AG09319 (cell line): Measurements from ENCODE around the gene SYMPK.

Experiments used
- DNase-seq: peaks from one replicate; pipeline ENCODE4 v3.0.0-alpha.2; 2010; ENCODE audit warnings: low read depth; ENCODE audit errors: extremely low read depth
- TF ChIP-seq, protein P1 (sequence below): IDR thresholded peaks from 2 replicates; pipeline ENCODE4 v1.5.1; 2011; ENCODE audit warnings: low read depth, mild to moderate bottlenecking, inconsistent platforms, low read length, moderate library complexity

Gene SYMPK

DNA sequence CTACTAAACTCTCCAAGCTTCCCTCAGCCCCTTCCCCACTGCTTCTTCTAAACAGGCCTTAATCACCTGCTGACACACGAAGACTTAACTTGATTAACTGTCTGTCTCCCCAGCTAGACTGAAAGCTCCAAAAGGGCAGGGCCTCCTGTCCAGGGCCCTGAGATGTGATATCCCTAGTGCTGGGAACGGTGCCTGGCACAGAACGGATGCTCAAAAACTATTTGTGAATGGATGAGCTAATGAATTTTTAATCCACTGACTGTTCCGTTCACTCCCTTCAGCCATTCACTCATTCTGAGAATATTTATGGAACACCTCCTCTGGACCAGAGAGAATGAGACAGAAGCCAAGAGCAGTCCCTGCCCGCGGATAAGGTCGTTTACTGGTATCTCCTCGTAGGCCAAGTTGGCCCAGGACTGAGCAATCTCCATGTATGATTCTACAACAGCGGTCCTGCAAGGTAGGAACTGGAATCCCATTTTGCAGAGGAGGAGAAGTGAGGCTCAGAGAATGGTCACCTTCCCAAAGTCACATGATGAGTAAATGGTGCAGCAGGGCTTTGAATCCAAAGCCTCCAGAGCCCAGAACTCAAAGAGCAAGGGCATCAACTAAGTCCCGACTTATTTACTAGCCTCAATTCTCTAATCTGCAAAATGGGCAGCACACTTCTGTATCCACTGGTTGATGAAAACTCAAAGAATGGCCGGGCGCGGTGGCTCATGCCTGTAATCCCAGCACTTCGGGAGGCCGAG is 73.7 kb downstream of the SYMPK start:
- no peak for DNase-seq
- TF ChIP-seq, protein P1, sequence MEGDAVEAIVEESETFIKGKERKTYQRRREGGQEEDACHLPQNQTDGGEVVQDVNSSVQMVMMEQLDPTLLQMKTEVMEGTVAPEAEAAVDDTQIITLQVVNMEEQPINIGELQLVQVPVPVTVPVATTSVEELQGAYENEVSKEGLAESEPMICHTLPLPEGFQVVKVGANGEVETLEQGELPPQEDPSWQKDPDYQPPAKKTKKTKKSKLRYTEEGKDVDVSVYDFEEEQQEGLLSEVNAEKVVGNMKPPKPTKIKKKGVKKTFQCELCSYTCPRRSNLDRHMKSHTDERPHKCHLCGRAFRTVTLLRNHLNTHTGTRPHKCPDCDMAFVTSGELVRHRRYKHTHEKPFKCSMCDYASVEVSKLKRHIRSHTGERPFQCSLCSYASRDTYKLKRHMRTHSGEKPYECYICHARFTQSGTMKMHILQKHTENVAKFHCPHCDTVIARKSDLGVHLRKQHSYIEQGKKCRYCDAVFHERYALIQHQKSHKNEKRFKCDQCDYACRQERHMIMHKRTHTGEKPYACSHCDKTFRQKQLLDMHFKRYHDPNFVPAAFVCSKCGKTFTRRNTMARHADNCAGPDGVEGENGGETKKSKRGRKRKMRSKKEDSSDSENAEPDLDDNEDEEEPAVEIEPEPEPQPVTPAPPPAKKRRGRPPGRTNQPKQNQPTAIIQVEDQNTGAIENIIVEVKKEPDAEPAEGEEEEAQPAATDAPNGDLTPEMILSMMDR: no peak

DNA sequence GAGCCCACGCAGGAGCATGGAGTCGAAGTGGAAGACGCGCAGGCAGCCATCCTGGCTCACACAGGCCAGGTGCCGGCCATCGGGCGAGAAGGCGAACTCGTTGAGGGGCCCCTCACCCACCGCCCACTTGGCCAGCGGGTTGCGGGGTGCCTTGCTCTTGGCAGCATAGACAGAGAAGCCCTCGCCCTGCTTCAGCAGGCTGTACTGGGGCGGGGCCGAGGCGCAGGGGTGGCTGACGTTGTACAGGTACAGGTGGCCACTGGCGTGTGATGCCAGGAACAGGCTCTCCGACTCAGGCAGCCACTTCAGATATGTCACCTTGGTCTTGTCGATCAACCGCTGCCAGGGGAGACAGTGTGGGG is 76.4 kb downstream of the SYMPK start:
- TF ChIP-seq, protein P1: no peak

DNA sequence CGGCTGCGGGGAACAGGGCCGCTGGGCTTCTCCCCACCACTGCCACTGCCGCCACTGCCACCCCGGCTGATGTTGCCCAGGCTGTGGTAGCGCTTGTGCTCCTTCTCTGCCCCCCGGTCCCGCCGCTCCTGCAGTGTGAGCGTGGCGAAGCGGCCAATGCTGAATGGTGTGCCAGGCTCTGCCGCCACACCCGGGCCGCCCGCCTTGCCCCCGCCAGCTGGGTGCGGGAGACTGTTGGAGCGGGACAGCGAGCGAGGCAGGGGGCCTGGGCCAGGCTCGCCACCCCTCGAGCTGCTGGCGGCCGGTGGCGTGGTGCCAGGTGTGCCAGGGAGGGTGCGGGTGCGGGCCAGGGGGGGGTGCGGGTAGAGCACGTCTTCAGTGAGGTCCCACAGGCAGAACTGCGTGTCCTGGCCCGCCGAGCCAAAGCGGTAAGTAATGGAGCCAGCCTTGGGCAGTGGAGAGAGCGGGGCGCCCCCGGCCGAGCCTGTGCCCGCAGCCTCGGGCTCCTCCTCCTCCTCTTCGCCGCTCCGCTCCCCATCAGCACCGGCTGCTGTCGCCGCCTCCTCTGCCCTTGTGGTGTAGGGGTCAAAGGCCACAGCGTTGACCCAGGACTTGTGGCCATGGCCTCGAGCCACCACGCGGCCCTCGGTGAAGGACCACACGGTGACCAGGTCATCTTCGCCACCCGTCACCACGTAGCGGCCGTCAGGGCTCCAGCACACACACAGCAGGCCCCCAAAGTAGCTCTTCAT is 77.0 kb downstream of the SYMPK start:
- TF ChIP-seq, protein P1: no peak

More for the DNA sequence above, 76.4 kb downstream of the SYMPK start:
- DNase-seq: no peak

DNA sequence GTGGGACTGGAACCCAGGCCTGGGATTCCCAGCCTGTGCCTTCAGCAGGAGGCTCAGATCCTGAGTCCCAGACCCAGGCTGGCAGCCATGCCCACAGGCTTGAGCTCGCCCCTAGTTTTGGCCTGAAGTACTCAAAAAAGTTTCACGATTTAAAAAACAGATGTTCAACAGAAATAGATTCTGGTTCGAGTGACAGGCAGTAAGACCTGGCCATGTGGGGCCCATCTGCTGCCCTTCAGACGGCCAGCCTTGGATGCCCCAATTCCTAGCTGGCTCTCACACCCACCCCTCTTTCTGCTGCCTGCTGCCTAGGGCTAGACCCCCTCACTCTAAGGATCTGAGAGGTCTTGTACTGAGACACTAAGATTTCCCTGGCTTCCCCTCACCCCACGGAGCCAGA is 77.8 kb downstream of the SYMPK start:
- DNase-seq: no peak
- TF ChIP-seq, protein P1: no peak

More for the DNA sequence above, 77.0 kb downstream of the SYMPK start:
- no peak for DNase-seq

DNA sequence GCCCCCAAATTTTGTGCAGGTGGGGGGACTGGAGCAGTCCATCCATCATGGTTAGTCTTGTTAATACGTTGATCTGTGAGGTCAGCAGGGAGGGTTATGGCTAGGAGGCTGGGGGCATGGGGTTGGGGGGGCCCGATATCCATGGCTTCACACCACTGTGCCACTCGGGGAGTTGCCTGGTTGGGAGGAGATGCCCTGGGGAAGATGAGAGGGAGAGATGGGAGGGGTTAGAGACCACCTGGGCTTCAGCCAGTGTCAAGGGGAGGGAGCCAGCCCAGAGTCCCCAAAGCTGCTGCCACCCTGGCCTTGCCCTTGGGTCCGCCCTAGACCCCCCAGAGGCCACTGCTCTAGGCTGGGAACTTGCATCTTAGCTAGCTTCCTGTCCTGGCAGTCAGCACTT is 78.9 kb downstream of the SYMPK start:
- TF ChIP-seq, protein P1: no peak
- DNase-seq: no peak

DNA sequence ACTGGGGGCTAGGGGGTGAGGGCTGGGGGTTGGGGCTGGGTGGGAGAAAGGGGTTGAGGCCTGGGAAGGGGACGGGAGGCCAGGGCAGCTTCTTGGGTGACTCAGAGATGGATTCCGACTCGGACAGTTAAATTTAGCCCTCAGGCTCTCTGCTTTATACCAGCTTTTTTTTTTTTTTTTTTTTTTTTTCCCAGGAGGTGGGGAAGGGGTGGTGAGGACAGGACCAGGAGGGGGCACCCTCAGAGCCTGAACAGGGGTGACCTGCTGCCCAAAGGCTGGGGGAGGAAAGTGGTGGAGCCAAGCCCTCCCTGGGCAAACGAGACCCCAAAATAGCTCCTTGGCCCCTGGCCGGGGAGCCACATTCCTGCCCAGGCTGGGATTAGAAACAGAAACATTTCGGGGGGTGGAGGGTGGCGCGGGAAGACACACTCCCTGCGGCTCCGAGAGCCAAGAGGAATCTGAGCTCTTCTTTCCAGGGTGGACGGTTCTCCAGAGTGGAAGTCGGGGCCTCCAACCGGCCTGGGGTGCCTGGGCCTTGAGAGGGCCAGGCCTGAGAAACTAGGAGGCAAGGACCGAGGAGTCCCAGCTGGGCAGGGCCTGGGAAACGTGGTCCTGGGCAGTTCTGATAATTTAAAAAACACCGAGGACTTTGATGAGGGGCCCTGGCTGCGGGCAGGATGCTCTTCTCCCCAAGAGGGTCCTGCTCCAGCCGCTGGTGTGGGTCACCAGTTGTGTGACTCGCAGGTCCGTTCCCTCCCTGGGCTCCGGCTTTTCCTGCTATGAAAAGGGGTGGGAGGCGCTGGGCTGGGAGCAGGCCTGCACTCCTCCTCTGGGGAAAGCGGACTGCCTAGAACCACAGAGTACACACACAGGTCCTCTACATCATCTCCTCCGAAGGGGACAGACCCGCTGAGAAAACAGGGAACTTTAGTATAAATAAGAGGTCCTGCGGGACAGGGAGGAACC is 79.8 kb downstream of the SYMPK start:
- TF ChIP-seq, protein P1: peak; percentile 8
- no peak for DNase-seq
